Right lobe of liver (tissue), 4 donors: ENCODE data around the gene EMP3.

Source experiments
- POLR2A ChIP-seq: fragments of 450-650 bp; IDR thresholded peaks from one replicate; pipeline ENCODE4 v1.6.1; 2017; ENCODE audit warnings: antibody characterized with exemption, mild to moderate bottlenecking
- TF ChIP-seq, protein P1 (sequence below), 4 donors: fragments of 200-600 bp in 3 of 4; fragments of 450-650 bp in 1 of 4; IDR thresholded peaks; one replicate each; pipeline versions ENCODE4 v1.5.1 to v1.8.0; 2016 to 2022; ENCODE audit warnings: antibody characterized with exemption in 4 of 4, mild to moderate bottlenecking in 2 of 4
- donor health status: DM: no; HTN: no; CAD: no.
- donor health status: DM: no; HTN: no; CAD: no.
- donor health status: DM: no; HTN: yes; CAD: no.

DNA sequence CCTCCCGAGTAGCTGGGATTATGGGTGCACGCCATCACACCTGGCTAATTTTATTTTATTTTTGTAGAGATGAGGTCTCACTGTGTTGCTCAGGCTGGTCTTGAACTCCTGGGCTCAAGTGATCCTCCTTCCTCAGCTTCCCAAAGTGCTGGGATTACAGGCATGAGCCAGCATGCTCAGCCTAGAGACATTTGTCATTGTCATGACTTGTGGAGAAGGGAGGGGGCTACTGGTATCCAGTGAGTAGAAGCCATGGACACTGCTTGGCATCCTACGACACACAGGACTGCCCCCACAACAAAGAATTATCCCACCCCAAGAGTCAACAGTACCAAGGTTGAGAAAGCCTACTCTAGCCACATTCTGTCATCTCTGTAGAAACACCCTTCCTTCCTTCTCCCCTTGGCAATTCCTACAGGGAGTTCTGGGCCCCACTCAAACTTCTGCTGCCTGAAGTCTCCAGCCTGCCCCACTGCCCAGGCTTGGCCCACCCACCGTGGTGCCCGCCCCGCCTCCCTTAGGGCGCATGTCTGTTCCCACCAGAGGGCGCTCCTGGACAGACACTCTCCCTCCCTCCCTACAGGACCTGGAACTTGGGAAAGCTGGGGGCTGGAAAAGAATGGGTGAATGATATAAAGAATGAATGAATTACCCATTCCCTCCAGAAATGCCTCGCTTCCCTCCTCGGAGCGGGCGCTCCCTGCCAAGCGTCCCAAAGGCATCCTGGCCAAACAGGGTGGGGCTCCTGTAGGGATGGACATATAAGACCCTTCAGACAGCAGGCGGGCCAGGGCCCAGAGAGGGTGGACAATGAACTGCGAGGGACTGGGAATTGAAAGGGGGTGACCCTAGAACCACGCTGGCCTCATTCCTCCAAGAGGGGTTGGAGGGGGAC is 5.5 kb upstream of the EMP3 start:
- TF ChIP-seq, protein P1, sequence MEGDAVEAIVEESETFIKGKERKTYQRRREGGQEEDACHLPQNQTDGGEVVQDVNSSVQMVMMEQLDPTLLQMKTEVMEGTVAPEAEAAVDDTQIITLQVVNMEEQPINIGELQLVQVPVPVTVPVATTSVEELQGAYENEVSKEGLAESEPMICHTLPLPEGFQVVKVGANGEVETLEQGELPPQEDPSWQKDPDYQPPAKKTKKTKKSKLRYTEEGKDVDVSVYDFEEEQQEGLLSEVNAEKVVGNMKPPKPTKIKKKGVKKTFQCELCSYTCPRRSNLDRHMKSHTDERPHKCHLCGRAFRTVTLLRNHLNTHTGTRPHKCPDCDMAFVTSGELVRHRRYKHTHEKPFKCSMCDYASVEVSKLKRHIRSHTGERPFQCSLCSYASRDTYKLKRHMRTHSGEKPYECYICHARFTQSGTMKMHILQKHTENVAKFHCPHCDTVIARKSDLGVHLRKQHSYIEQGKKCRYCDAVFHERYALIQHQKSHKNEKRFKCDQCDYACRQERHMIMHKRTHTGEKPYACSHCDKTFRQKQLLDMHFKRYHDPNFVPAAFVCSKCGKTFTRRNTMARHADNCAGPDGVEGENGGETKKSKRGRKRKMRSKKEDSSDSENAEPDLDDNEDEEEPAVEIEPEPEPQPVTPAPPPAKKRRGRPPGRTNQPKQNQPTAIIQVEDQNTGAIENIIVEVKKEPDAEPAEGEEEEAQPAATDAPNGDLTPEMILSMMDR (IDR thresholded peaks at IDR 0.05) = peak; percentile 75 to 91 (median 84)
- no peak for TF ChIP-seq POLR2A
